Calu3 (cell line): Measurements from ENCODE around the gene SNX8. TPM values are rescaled to one million over a fixed set of nuclear protein-coding genes. Genes with fewer than 3 reads are reported as not detected.

Experiments used
- BruUV-seq: library from RNA; stranded (reverse); fragments of 400-500 nt; replicated peaks from 2 replicates; lab custom pipeline; 2021; lab: Mats Ljungman, UMichigan
- CTCF ChIA-PET: fragments of 300-600 bp; sonication (Branson Sonifier 250); formaldehyde crosslinking; loops from one replicate; lab custom pipeline; 2022; ENCODE audit warnings: antibody characterized with exemption; lab: Charles Lee
- DNase-seq: peaks from one replicate; pipeline ENCODE4 v3.0.0; 2022
- H3K27ac Mint-ChIP-seq: one replicate; pipeline ENCODE4 v1.8.0; 2022; ENCODE audit warnings: mixed read lengths; ENCODE audit not compliant: unreplicated experiment
- H3K27me3 Mint-ChIP-seq: one replicate; pipeline ENCODE4 v1.8.0; 2022; ENCODE audit warnings: mixed read lengths; ENCODE audit not compliant: unreplicated experiment
- H3K36me3 Mint-ChIP-seq: one replicate; pipeline ENCODE4 v1.8.0; 2022; ENCODE audit warnings: mild to moderate bottlenecking, moderate library complexity, mixed read lengths; ENCODE audit not compliant: insufficient read depth, unreplicated experiment
- H3K4me1 Mint-ChIP-seq: one replicate; pipeline ENCODE4 v1.8.0; 2022; ENCODE audit warnings: mild to moderate bottlenecking, low read depth, mixed read lengths; ENCODE audit not compliant: unreplicated experiment
- H3K4me3 Mint-ChIP-seq: one replicate; pipeline ENCODE4 v1.8.0; 2022; ENCODE audit warnings: mild to moderate bottlenecking, low read depth, moderate library complexity, mixed read lengths; ENCODE audit not compliant: unreplicated experiment
- H3K9me3 Mint-ChIP-seq: one replicate; pipeline ENCODE4 v1.8.0; 2022; ENCODE audit warnings: low read depth, mixed read lengths; ENCODE audit not compliant: unreplicated experiment
- intact Hi-C: fragments of 100-400 bp; cut with micrococcal nuclease; formaldehyde crosslinking; loops from one replicate; pipeline ENCODE4 v1.10.0; 2022; ENCODE audit not compliant: unreplicated experiment
- total RNA-seq: library from RNA; stranded (reverse); gene quantifications from 2 replicates; pipeline ENCODE4 v1.2.3, GENCODE V29; 2022
- TF ChIP-seq, protein P1 (sequence below): fragments of 200-600 bp; IDR thresholded peaks from one replicate; pipeline ENCODE4 v1.8.0; 2022; ENCODE audit warnings: antibody characterized with exemption; ENCODE audit not compliant: unreplicated experiment

The SNX8 gene
- total RNA-seq, 1 experiment from 2014 or later, result 57.0 TPM

DNA sequence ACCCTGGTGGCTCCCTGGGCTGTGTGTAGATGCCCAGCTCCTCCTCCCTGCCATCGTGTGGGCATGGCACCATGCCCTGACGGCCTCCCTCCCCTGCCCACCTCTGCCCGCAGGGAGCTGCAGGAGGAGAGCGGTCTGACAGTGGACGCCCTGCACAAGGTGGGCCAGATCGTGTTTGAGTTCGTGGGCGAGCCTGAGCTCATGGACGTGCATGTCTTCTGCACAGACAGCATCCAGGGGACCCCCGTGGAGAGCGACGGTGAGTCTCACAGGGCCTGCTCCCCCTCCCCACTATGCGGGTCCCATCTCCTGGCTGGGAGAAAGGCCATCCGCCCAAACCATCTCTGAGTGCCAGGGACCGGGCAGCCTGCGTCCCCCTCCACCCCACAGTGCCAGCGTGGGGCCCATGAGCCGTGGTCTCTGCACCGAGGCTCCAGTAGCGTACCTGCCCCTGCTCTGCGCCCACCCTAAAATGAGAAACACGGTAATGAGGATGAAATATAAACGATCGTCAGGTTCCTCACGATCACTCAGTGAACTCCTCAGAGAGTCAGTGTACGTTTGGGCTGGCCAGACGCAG is 64.4 kb downstream of the SNX8 start:
- intact Hi-C loops, result loop anchor here (5.0 kb wide), 1 partner anchor 102 kb away; the partner anchor contains the start of gene EIF3B
- H3K36me3 Mint-ChIP-seq, result peaks cover 38% of the 10 kb centered on the region
- no peak overlapping the region for H3K4me3 Mint-ChIP-seq
- CTCF ChIA-PET, result interaction anchor here (0.7 to 1.3 kb wide), 2 partner anchors 16 to 64 kb away, joined by 3 read pairs; partner anchors contain the start of gene SNX8
- BruUV-seq, result no TSS peak
- H3K4me1 Mint-ChIP-seq, result peaks cover 18% of the 10 kb centered on the region
- TF ChIP-seq, protein P1, sequence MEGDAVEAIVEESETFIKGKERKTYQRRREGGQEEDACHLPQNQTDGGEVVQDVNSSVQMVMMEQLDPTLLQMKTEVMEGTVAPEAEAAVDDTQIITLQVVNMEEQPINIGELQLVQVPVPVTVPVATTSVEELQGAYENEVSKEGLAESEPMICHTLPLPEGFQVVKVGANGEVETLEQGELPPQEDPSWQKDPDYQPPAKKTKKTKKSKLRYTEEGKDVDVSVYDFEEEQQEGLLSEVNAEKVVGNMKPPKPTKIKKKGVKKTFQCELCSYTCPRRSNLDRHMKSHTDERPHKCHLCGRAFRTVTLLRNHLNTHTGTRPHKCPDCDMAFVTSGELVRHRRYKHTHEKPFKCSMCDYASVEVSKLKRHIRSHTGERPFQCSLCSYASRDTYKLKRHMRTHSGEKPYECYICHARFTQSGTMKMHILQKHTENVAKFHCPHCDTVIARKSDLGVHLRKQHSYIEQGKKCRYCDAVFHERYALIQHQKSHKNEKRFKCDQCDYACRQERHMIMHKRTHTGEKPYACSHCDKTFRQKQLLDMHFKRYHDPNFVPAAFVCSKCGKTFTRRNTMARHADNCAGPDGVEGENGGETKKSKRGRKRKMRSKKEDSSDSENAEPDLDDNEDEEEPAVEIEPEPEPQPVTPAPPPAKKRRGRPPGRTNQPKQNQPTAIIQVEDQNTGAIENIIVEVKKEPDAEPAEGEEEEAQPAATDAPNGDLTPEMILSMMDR, result no peak
- no peaks in the 10 kb centered on the region for H3K9me3 Mint-ChIP-seq
- DNase-seq, result no peak
- H3K27ac Mint-ChIP-seq, result no peak overlapping the region
- no peaks in the 10 kb centered on the region for H3K27me3 Mint-ChIP-seq

DNA sequence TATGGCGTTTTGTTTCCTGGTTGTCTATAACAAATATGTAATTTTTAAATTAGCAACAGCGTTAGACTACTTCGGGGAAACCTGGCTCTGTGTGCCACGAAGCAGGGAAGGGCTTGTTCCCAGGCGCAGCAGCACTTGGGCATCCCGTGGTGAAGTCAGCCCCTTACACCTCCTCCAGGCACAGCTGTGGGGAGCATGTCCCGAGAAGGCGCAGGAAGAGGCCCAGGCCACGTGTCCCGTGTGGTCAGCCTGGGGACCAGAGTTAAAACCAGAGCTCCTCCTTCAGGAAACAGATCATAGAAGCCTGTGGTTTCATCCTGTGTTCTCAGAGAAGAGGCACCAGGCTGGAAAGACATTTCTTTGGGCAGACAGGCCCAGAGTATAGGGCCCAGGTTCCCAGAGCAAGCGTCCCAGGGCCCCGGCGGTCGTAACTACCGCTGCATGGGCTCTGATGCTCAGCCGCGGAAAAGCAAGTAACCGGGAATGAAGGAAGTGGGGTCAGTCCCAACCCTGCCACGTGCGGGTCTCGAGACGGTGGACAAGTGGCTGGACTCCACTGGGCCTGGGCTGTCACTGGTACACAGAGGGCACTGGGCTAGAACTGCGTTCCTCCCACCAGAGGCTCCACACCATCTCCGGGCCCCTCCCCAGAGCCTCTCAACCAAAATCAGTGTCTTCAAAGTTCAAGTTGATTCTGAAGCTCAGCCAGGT is 65.1 kb downstream of the SNX8 start:
- H3K36me3 Mint-ChIP-seq, result peaks cover 37% of the 10 kb centered on the region
- peak; percentile 79 for DNase-seq
- TF ChIP-seq, protein P1, result no peak
- BruUV-seq, result no TSS peak
- H3K9me3 Mint-ChIP-seq, result no peaks in the 10 kb centered on the region
- intact Hi-C loops, result loop anchor here (5.0 kb wide), 1 partner anchor 103 kb away; the partner anchor contains the start of gene EIF3B
- H3K27me3 Mint-ChIP-seq, result no peaks in the 10 kb centered on the region
- H3K27ac Mint-ChIP-seq, result peak overlapping the region; percentile 94
- H3K4me3 Mint-ChIP-seq, result peak overlapping the region; percentile 41
- peaks cover 18% of the 10 kb centered on the region for H3K4me1 Mint-ChIP-seq
- CTCF ChIA-PET, result interaction anchor here (0.5 to 1.3 kb wide), 7 partner anchors 13 to 742 kb away, joined by 3 to 5 read pairs (median 3); partner anchors contain the start of gene SNX8

DNA sequence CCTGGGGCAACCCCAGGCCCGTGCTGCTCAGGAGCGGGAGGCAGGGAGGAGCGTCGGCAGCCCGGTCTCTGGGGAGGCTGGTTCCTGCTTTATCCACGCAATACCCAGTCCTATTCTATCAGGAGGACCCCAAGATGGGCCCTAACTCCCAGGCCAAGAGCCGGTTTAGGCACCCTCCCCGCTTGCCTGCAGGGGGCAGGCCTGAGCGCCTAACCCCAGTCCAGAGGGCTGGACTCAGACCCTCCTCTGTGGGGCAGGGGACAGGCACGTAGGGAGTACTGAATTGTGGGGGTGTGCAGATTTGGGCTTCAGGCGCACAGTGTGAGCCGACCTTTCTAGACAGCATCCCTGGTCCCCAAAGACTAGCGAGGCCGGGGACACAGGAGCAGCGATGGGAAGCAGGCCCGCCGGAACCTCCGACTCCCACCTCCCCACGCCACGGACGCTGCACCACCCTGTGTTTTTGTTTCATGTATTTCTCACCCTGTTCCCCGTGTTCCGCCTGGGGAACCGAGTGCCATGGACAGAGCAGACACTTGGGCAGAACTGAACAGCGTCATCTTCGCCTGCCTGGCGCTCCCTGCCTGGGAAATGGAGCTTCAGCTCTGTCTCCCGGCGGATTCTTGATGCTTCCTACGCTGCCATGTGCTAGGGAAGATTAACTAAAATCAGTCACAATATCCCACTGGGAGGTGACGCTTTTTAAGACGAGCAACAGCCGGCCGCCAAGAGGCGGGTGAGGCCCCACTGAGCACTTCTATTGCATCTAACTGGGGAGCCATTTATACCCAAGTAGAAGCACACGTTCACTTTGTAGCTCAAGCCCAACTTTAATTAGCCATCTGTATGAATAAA is 66.9 kb downstream of the SNX8 start:
- Mint-ChIP-seq H3K4me1 (peaks cover 27% of the 10 kb centered on the region), H3K27ac (no peak overlapping the region), H3K9me3 (no peaks in the 10 kb centered on the region), H3K36me3 (peaks cover 37% of the 10 kb centered on the region), H3K27me3 (no peaks in the 10 kb centered on the region), H3K4me3 (no peak overlapping the region)
- CTCF ChIA-PET, result no interaction called here
- TF ChIP-seq, protein P1, result peak; percentile 89
- intact Hi-C loops, result loop anchor here (5.0 kb wide), 1 partner anchor 105 kb away; the partner anchor contains the start of gene EIF3B
- no TSS peak for BruUV-seq
- DNase-seq, result peak; percentile 60
